Omental fat pad (tissue), 4 donors: ENCODE measurements around the gene SAV1. TPM values are rescaled to one million over a fixed set of nuclear protein-coding genes. Genes with fewer than 3 reads are reported as not detected.
"Not testable (repeated sequence)": the region's sequence is repeated elsewhere in the genome, so short reads cannot be mapped to it uniquely, and the experiment has no call there.

Experiments used
- ATAC-seq: fragments of 150-250 bp; one replicate; pipeline ENCODE4 v1.9.1; 2016; ENCODE audit warnings: mild to moderate bottlenecking, moderate library complexity; ENCODE audit not compliant: low FRiP score
- DNase-seq: peaks from one replicate; pipeline ENCODE4 v3.0.0-alpha.2; 2019; ENCODE audit warnings: low spot score
- CTCF ChIP-seq, 3 donors: fragments of 450-650 bp; IDR thresholded peaks; one replicate each; pipeline ENCODE4 v1.5.1; 2016 to 2017; ENCODE audit warnings: antibody characterized with exemption in 3 of 3, mild to moderate bottlenecking in 3 of 3, moderate library complexity in 2 of 3
- total RNA-seq, 4 donors: library from RNA; depleted of rRNA; stranded (reverse); fragments of >200 nt; gene quantifications; one replicate each; pipeline ENCODE4 v1.1.0, GENCODE V29; 2016

Gene SAV1
- total RNA-seq, 4 donors from 2014 or later, result 37.7 to 49.7 (median 40.0) TPM

DNA sequence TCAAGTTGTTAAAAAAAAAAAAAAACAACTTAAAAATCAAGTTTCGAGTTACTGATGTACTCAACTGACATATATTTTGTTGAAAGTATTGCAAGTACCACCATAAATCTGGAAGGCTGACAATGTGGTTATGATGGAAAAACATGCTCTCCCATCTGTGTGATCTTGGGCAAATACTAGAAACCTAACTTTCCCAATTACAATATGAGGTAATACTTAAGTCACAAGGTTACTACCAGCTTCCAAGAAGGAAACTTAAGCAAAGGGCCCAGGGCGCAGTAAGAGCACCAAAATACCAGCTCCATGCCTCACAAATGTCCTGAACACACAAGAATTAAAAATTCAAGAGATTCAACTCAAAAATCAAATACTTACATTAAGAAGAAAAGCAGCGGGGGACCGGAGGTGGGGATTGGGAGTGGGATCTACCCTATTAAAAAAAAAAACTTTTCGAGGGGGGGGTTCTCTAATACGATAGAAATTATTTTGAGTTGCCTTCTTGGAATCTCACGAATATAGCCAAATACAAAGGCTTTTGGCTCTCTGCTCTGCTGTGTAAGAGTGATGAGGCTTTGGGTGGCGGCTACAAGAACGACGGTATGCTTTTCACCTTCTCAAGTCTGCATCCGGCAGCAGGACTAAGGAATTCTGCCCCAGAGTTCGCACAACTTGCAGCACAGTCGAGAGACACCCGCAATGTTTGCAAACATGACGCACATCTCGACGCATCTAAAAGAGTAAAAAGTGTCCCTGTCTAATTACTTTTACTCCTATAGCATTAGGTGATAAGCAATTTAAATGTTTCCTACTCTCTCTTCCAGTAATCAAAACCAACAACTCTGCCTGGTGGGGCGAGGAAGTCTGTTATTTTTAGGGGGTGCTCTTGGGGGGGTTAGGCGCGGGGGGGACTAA is 1.1 kb downstream of the SAV1 start:
- DNase-seq (no peak), ATAC-seq (peak; percentile 54)
- TF ChIP-seq CTCF (IDR thresholded peaks at IDR 0.05), result no peak

GRCh38 chr14:50665300-50665699 is 2.8 kb downstream of the SAV1 start:
- not testable (repeated sequence) for DNase-seq, ATAC-seq

- not testable (repeated sequence) for ATAC-seq, DNase-seq
These were observed 3.5 kb downstream of the SAV1 start for GRCh38 chr14:50664579-50664978.

DNA sequence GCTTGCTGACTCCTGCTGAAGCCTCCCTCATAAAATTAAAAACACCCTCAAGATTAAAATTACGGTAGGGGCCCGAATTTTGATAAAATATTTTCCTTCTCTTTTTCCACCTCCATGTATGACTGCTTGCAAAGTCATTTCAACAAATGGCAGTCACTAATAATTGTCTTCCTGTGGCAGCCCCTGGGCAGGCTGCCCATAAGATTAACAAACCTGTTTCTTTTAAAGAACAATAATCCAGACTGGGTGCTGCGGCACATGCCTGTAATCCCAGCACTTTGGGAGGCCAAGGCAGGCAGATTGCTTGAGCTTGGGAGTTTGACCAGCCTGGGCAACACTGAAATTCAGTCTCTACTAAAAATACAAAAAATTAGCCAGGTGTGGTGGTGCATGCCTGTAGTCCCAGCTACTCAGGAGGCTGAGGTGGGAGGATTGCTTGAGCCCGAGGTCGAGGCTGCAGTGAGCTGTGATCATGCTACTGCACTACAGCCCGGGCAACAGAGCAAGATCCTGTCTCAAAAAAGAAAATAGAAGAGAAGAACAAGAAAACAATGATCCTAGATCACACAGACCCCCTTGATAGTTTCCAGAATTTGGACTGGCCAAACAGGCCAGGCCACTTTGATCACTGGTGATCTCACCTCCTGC is 8.7 kb downstream of the SAV1 start:
- ATAC-seq, result no peak
- no peak for TF ChIP-seq CTCF (IDR thresholded peaks at IDR 0.05)
- no peak for DNase-seq

- TF ChIP-seq CTCF (IDR thresholded peaks at IDR 0.05), result no peak
- DNase-seq, result no peak
- peak; percentile 87 for ATAC-seq
These were observed 9.9 kb downstream of the SAV1 start for GRCh38 chr14:50658203-50658602.

DNA sequence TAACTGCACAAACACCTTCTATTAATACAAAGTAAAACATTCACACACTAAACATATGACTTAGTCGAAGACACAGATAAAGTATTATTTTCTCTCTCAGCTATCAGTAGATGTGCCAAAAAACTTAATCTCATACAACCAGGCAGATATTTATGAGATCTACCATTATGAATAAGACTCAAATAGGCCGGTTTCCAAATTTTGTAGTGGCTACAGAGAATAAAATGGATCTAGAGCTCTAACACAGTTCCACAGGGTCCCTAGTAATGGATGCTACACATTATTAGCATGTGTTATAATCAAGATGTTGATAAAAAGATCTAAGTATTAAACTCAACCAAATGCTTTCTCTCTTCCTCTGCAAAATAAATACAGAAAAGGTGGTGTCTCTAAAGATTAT is 10.4 kb downstream of the SAV1 start:
- ATAC-seq (peak; percentile 49), DNase-seq (no peak)
- no peak for TF ChIP-seq CTCF (IDR thresholded peaks at IDR 0.05)

DNA sequence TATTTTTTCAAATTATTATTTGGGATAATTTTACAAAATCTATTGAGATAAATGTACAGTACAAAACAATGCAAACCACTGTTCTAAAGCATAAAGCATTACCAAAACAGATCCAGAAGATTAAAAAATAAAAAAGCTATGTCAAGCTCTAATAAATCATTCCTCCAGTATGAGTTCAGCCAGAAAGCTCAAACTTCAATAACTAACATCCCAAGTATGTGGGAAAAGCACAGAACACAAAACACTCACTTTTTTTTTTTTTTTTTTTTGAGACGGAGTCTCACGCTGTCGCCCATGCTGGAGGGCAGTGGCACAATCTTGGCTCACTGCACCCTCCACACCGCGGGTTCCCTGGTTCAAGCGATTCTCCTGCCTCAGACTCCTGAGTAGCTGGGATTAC is 11.3 kb downstream of the SAV1 start:
- DNase-seq (no peak), ATAC-seq (no peak)
- no peak for TF ChIP-seq CTCF (IDR thresholded peaks at IDR 0.05)

DNA sequence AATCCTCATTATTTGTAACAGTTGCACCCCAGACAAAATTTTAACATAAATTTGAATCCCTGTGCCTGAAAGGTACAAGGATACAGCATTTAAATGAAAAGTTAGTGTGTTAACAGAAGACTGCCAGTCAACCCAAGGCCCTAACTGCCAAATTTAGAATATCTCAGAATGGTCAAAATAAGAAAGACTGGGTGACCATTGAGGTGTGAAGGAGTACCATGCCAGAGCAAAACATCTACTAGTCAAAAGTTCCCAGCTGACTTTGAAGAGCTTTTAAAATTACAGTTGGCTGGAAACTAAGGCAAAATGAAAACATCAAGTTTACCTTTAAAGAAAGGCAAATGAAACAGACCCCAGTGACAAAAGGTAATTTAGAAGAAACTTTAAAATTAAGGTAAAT is 18.4 kb downstream of the SAV1 start:
- DNase-seq (no peak), ATAC-seq (no peak)
- TF ChIP-seq CTCF (IDR thresholded peaks at IDR 0.05), result no peak
